RWPE1 (cell line): Measurements from ENCODE around the gene CUEDC1.

Source experiments
- CTCF ChIA-PET: fragments of 350-600 bp; sonication (Branson Sonifier 250); formaldehyde crosslinking; extraction: SDS; loops from one replicate; lab custom pipeline; 2021; lab: Yijun Ruan, JAX
- POLR2A ChIA-PET: fragments of 400-600 bp; formaldehyde crosslinking; extraction: SDS; loops from one replicate; lab custom pipeline; 2020; ENCODE audit warnings: antibody characterized with exemption; ENCODE audit not compliant: low non-redundant PET; lab: Yijun Ruan, JAX
- DNase-seq: peaks from one replicate; pipeline ENCODE4 v3.0.0; 2012; ENCODE audit warnings: low spot score
- H3K27ac ChIP-seq: fragments of 450-650 bp; 2 replicates; pipeline ENCODE4 v1.5.1; 2017
- TF ChIP-seq, protein P1 (sequence below): fragments of 450-650 bp; conservative IDR thresholded peaks from 2 replicates; pipeline ENCODE4 v1.5.1; 2017; ENCODE audit warnings: low read depth, mild to moderate bottlenecking

Gene CUEDC1

GRCh38 chr17:57931488-57932137 lies 23.6 kb downstream of the CUEDC1 start:
- peak overlapping the region; percentile 50 for H3K27ac ChIP-seq
- POLR2A ChIA-PET = interaction anchor here (0.6 kb wide), 1 partner anchor 7 kb away, joined by 3 read pairs; no protein-coding TSS in a partner anchor
- DNase-seq = no peak
- CTCF ChIA-PET = no interaction called here
- TF ChIP-seq, protein P1, sequence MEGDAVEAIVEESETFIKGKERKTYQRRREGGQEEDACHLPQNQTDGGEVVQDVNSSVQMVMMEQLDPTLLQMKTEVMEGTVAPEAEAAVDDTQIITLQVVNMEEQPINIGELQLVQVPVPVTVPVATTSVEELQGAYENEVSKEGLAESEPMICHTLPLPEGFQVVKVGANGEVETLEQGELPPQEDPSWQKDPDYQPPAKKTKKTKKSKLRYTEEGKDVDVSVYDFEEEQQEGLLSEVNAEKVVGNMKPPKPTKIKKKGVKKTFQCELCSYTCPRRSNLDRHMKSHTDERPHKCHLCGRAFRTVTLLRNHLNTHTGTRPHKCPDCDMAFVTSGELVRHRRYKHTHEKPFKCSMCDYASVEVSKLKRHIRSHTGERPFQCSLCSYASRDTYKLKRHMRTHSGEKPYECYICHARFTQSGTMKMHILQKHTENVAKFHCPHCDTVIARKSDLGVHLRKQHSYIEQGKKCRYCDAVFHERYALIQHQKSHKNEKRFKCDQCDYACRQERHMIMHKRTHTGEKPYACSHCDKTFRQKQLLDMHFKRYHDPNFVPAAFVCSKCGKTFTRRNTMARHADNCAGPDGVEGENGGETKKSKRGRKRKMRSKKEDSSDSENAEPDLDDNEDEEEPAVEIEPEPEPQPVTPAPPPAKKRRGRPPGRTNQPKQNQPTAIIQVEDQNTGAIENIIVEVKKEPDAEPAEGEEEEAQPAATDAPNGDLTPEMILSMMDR = no peak

- DNase-seq = no peak
- POLR2A ChIA-PET = interaction anchor here (0.6 kb wide), 1 partner anchor 17 kb away, joined by 6 read pairs; no protein-coding TSS in a partner anchor
- peak overlapping the region; percentile 50 for H3K27ac ChIP-seq
These were observed 25.0 kb downstream of the CUEDC1 start for GRCh38 chr17:57930239-57930638.

GRCh38 chr17:57929386-57929785 lies 25.8 kb downstream of the CUEDC1 start:
- POLR2A ChIA-PET = no interaction called here
- CTCF ChIA-PET = no interaction called here
- TF ChIP-seq, protein P1 = no peak

More at GRCh38 chr17:57930239-57930638, 25.0 kb downstream of the CUEDC1 start:
- TF ChIP-seq, protein P1 = no peak
- CTCF ChIA-PET = no interaction called here

GRCh38 chr17:57928928-57929327 lies 26.3 kb downstream of the CUEDC1 start:
- no peak for DNase-seq
- TF ChIP-seq, protein P1 = no peak
- no peak overlapping the region for H3K27ac ChIP-seq
- ChIA-PET POLR2A (no interaction called here), CTCF (no interaction called here)

More at GRCh38 chr17:57929386-57929785, 25.8 kb downstream of the CUEDC1 start:
- H3K27ac ChIP-seq = peak overlapping the region; percentile 50
- no peak for DNase-seq

GRCh38 chr17:57927048-57927723 lies 28.0 kb downstream of the CUEDC1 start:
- peak; percentile 47 for DNase-seq
- H3K27ac ChIP-seq = peak overlapping the region; percentile 85
- ChIA-PET POLR2A (interaction anchor here (0.7 kb wide), 1 partner anchor 58 kb away, joined by 4 read pairs; no protein-coding TSS in a partner anchor), CTCF (no interaction called here)
- TF ChIP-seq, protein P1 = no peak

- TF ChIP-seq, protein P1 = no peak
- ChIA-PET CTCF (interaction anchor here (0.6 kb wide), 1 partner anchor 323 kb away, joined by 3 read pairs; no protein-coding TSS in a partner anchor), POLR2A (no interaction called here)
- peak overlapping the region; percentile 85 for H3K27ac ChIP-seq
- no peak for DNase-seq
These were observed 28.5 kb downstream of the CUEDC1 start for GRCh38 chr17:57926723-57927047.
